Central memory CD8-positive, alpha-beta T cell (primary cell): ENCODE results near the gene TASL.
"Not testable (repeated sequence)": the region's sequence is repeated elsewhere in the genome, so short reads cannot be mapped to it uniquely, and the experiment has no call there.

Source experiments
- ATAC-seq: fragments of 150-1000 bp; cut with Tn5 transposase; replicated peaks from 2 replicates; pipeline ENCODE4 v1.10.0; 2022; ENCODE audit warnings: mild to moderate bottlenecking, moderate FRiP score, moderate number of reproducible peaks; ENCODE audit not compliant: poor library complexity, severe bottlenecking; ENCODE audit errors: extremely low read depth
- DNase-seq, 2 donors: peaks; one replicate each; pipeline ENCODE4 v3.0.0; 2021; ENCODE audit warnings: low spot score in 2 of 2
- H3K27ac Mint-ChIP-seq: one replicate; pipeline ENCODE4 v1.8.0; 2022; ENCODE audit warnings: low read depth, mild to moderate bottlenecking, moderate library complexity, mixed read lengths
- H3K27me3 Mint-ChIP-seq: one replicate; pipeline ENCODE4 v1.8.0; 2022; ENCODE audit warnings: mixed read lengths
- H3K36me3 Mint-ChIP-seq: one replicate; pipeline ENCODE4 v1.8.0; 2022; ENCODE audit warnings: mild to moderate bottlenecking, moderate library complexity, mixed read lengths; ENCODE audit not compliant: insufficient read depth
- H3K4me1 Mint-ChIP-seq: one replicate; pipeline ENCODE4 v1.8.0; 2022; ENCODE audit warnings: mixed read lengths
- H3K4me3 Mint-ChIP-seq: one replicate; pipeline ENCODE4 v1.8.0; 2022; ENCODE audit warnings: mild to moderate bottlenecking, moderate library complexity, mixed read lengths
- H3K9me3 Mint-ChIP-seq: one replicate; pipeline ENCODE4 v1.8.0; 2022; ENCODE audit warnings: mixed read lengths

Gene TASL

GRCh38 chrX:30568136-30568535, 9.4 kb downstream of the TASL start:
- DNase-seq (no peak), ATAC-seq (no peak)
- Mint-ChIP-seq H3K9me3 (no peaks in the 10 kb centered on the region), H3K4me3 (no peak overlapping the region), H3K36me3 (peaks cover 4% of the 10 kb centered on the region), H3K27ac (peak overlapping the region; percentile 44), H3K27me3 (no peaks in the 10 kb centered on the region), H3K4me1 (no peaks in the 10 kb centered on the region)

- H3K9me3 Mint-ChIP-seq, H3K27me3 Mint-ChIP-seq, H3K36me3 Mint-ChIP-seq, H3K27ac Mint-ChIP-seq, ATAC-seq, DNase-seq, H3K4me3 Mint-ChIP-seq, H3K4me1 Mint-ChIP-seq: not testable (repeated sequence)
Observed at GRCh38 chrX:30563070-30563469, 14.5 kb downstream of the TASL start.

- Mint-ChIP-seq H3K4me1 (no peaks in the 10 kb centered on the region), H3K27ac (no peak overlapping the region), H3K36me3 (peaks cover 2% of the 10 kb centered on the region), H3K4me3 (no peak overlapping the region), H3K27me3 (no peaks in the 10 kb centered on the region), H3K9me3 (no peaks in the 10 kb centered on the region)
- no peak for ATAC-seq
- no peak for DNase-seq
Observed at GRCh38 chrX:30561191-30561590, 16.4 kb downstream of the TASL start.

GRCh38 chrX:30538271-30538670, 39.3 kb downstream of the TASL start:
- ATAC-seq (no peak), DNase-seq (no peak)
- Mint-ChIP-seq H3K27ac (no peak overlapping the region), H3K9me3 (no peaks in the 10 kb centered on the region), H3K36me3 (no peaks in the 10 kb centered on the region), H3K4me1 (no peaks in the 10 kb centered on the region), H3K4me3 (no peak overlapping the region), H3K27me3 (no peaks in the 10 kb centered on the region)

DNA sequence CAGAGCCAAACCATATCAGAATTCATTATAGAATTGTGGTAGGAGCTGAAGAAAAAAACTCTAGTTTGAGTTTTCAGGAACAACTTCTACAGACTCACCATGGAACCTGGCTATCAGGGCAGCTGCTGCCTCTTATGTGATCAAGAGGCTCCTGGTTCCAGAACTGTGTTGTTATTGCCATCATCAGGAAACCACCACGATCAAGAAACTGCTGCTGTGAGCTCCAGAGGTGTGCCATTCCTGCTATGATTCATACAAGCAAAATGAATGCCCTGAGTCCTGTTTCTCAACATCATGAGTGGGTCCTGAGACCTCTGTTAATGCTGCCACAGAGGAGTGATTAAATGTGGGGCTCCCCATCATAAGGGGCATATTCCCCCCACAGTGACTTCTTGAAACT, 43.7 kb downstream of the TASL start:
- H3K4me1 Mint-ChIP-seq, result no peaks in the 10 kb centered on the region
- ATAC-seq (no peak), DNase-seq (no peak)
- H3K36me3 Mint-ChIP-seq, result no peaks in the 10 kb centered on the region
- H3K27me3 Mint-ChIP-seq, result no peaks in the 10 kb centered on the region
- H3K27ac Mint-ChIP-seq, result no peak overlapping the region
- no peaks in the 10 kb centered on the region for H3K9me3 Mint-ChIP-seq
- H3K4me3 Mint-ChIP-seq, result no peak overlapping the region

DNA sequence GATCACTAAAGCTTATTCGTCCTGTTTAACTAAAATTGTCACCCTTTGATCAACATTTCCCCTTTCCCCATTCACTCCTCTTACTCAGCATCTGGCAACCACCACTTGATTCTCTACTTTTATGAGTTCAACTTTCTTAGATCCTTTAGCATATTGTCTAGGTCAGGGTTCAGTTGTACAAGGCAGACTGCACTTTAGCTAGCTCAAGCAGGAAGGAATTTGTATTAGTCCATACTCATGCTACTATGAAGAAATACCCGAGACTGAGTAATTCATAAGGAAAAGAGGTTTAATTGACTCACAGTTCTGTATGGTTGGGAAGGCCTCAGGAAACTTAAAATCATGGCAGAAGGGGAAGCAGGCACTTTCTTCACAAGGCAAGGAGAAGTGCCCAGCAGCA, 44.3 kb downstream of the TASL start:
- no peak for ATAC-seq

GRCh38 chrX:30530606-30531005, 47.0 kb downstream of the TASL start:
- Mint-ChIP-seq H3K4me3 (no peak overlapping the region), H3K4me1 (no peaks in the 10 kb centered on the region), H3K36me3 (no peaks in the 10 kb centered on the region), H3K9me3 (no peaks in the 10 kb centered on the region), H3K27me3 (no peaks in the 10 kb centered on the region), H3K27ac (no peak overlapping the region)
- ATAC-seq (no peak), DNase-seq (no peak)

More for the DNA sequence above, 44.3 kb downstream of the TASL start:
- Mint-ChIP-seq H3K9me3 (no peaks in the 10 kb centered on the region), H3K27me3 (no peaks in the 10 kb centered on the region), H3K36me3 (no peaks in the 10 kb centered on the region), H3K4me3 (no peak overlapping the region), H3K4me1 (no peaks in the 10 kb centered on the region), H3K27ac (no peak overlapping the region)
- no peak for DNase-seq

DNA sequence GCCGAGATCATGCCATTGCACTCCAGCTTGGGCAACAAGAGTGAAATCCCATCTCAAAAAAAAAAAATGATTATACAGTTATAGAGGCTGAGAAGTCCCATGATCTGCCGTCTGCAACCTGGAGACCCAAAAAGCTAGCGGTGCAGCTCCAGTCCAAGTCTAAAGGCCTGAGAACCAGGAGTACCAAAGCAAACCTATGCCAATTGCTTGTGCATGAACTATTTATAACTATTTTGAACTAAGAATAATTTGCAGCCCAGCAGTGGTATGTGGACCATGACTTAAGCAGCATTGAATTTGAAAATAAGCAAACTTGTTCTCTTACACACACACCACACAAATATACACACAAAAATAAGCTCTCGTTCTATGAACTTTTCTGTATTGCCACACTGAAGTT, 51.8 kb downstream of the TASL start:
- Mint-ChIP-seq H3K36me3 (no peaks in the 10 kb centered on the region), H3K9me3 (no peaks in the 10 kb centered on the region), H3K4me1 (no peaks in the 10 kb centered on the region), H3K27ac (no peak overlapping the region), H3K4me3 (no peak overlapping the region), H3K27me3 (no peaks in the 10 kb centered on the region)
- DNase-seq, result no peak
- ATAC-seq, result no peak

DNA sequence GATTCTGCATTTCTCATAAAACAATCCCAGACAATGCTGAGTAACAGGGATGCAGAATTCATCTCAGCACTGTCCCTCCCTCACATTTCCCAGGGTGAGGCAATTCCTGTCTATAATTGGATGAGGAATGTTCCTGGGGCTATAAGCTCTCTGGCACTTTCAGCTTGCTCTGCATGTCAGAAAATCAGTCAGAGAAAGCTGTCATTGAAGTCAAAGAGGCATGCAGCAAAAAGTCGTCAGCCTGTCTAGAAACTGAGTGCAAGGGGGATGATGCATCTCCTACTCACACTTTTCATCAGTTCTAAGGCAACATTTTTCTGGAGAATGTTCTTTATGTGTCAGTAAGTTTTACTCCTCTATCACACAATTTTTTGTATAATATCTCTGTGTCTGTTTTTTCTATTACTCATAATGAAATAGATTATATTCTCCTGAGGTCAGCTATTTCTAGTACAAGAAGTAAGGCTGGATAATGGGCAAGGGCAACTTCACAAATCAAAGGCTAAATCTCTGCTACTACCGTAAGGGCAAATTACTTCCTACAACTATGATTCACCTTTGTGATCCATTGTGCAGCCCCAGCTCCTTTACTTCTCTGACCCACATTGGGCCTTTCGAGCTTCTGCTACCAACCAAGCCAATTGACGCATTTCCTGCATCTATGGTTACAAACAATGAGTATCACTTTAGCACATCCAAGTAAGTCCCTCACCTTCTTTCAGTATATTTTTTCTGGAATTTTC, 56.0 kb downstream of the TASL start:
- Mint-ChIP-seq H3K4me1 (no peaks in the 10 kb centered on the region), H3K4me3 (no peak overlapping the region), H3K27ac (no peak overlapping the region), H3K27me3 (peaks cover 7% of the 10 kb centered on the region), H3K36me3 (no peaks in the 10 kb centered on the region), H3K9me3 (no peaks in the 10 kb centered on the region)
- DNase-seq (no peak), ATAC-seq (no peak)

DNA sequence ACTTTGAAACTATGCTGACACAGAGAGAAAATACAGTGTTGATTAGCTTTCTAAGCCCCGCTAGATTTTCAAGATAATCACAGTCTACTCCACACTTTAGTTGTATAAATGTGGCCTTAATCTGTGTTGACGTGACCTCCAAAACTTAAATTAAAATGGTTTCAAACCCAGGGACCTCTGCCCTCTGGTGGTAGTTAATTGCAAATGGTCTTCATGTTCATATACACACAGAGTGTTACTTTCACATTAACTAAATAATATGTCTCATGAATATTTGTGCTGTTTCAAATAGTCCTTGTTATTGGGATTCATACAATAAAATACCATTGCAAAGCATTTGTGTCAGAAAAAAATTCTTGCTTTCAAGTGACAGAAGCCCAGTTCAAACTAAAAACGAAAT, 64.3 kb downstream of the TASL start:
- Mint-ChIP-seq H3K4me3 (no peak overlapping the region), H3K27ac (no peak overlapping the region), H3K27me3 (peaks cover 7% of the 10 kb centered on the region), H3K36me3 (no peaks in the 10 kb centered on the region), H3K9me3 (no peaks in the 10 kb centered on the region), H3K4me1 (no peaks in the 10 kb centered on the region)
- DNase-seq (no peak), ATAC-seq (no peak)
